Stimulated activated CD8-positive, alpha-beta memory T cell treated with anti-CD3 and anti-CD28 coated beads, Interleukin-15, amount 100 ng/mL, for 24 hours (primary cell): ENCODE data around the gene FARSB.

Source experiments
- DNase-seq: peaks from one replicate; pipeline ENCODE4 v3.0.0-alpha.2; 2020; ENCODE audit warnings: low read depth

The FARSB gene

GRCh38 chr2:222663479-222663878, 7.6 kb upstream of the FARSB start:
- no peak for DNase-seq

- DNase-seq, result no peak
These were observed 894 bp upstream of the FARSB start for GRCh38 chr2:222656526-222657446.

- no peak for DNase-seq
These were observed 2.6 kb downstream of the FARSB start for GRCh38 chr2:222653280-222653679.

GRCh38 chr2:222652491-222653255, 3.2 kb downstream of the FARSB start:
- no peak for DNase-seq

GRCh38 chr2:222651718-222652418, 4.0 kb downstream of the FARSB start:
- DNase-seq, result no peak

GRCh38 chr2:222649801-222650200, 6.1 kb downstream of the FARSB start:
- no peak for DNase-seq

- DNase-seq, result no peak
These were observed 9.9 kb downstream of the FARSB start for GRCh38 chr2:222646008-222646407.

GRCh38 chr2:222643134-222643533, 12.8 kb downstream of the FARSB start:
- no peak for DNase-seq

- DNase-seq, result no peak
These were observed 14.6 kb downstream of the FARSB start for GRCh38 chr2:222641336-222641735.

- DNase-seq, result no peak
These were observed 18.8 kb downstream of the FARSB start for GRCh38 chr2:222637067-222637466.

- no peak for DNase-seq
These were observed 20.6 kb downstream of the FARSB start for GRCh38 chr2:222635295-222635694.

- no peak for DNase-seq
These were observed 28.1 kb downstream of the FARSB start for GRCh38 chr2:222627764-222628163.

GRCh38 chr2:222623756-222624309, 32.1 kb downstream of the FARSB start:
- no peak for DNase-seq

GRCh38 chr2:222622910-222623309, 33.0 kb downstream of the FARSB start:
- DNase-seq, result no peak

- no peak for DNase-seq
These were observed 34.0 kb downstream of the FARSB start for GRCh38 chr2:222621893-222622292.

GRCh38 chr2:222615320-222615719, 40.6 kb downstream of the FARSB start:
- no peak for DNase-seq

- DNase-seq, result no peak
These were observed 42.1 kb downstream of the FARSB start for GRCh38 chr2:222613715-222614331.

GRCh38 chr2:222611684-222612083, 44.2 kb downstream of the FARSB start:
- DNase-seq, result no peak

- no peak for DNase-seq
These were observed 45.1 kb downstream of the FARSB start for GRCh38 chr2:222610746-222611145.

- DNase-seq, result no peak
These were observed 46.5 kb downstream of the FARSB start for GRCh38 chr2:222609381-222609780.

GRCh38 chr2:222608081-222608480, 47.8 kb downstream of the FARSB start:
- DNase-seq, result no peak

GRCh38 chr2:222606306-222606705, 49.6 kb downstream of the FARSB start:
- DNase-seq, result no peak
